ENCODE data around the gene CAPN8.

The CAPN8 gene

GRCh38 chr1:223665592-223666312 lies at the start of gene CAPN8:
Gene CAPN8 (minus strand): TSS chr1:223665701. CDS start chr1:223665646, 55 bp downstream.
- DNase-seq (ENCODE audit: low spot score) = no peak

GRCh38 chr1:223714849-223715603 lies 49.5 kb upstream of the CAPN8 start:
- no peak for DNase-seq (ENCODE audit: low spot score)

DNA sequence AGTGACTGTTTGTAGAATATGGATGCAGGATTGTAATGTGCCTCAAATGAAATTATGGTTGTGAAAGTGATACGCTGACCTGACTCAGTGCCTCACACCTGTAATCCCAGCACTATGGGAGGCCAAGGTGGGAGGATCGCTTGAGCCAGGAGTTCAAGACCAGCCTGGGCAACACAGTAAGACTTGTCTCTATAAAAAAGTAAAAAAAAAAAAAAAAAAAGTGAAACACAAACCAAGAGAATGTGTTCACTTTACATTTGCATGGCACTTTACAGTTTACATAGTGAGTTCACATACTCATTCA lies 48.9 kb upstream of the CAPN8 start:
- DNase-seq (ENCODE audit: low spot score) = no peak

DNA sequence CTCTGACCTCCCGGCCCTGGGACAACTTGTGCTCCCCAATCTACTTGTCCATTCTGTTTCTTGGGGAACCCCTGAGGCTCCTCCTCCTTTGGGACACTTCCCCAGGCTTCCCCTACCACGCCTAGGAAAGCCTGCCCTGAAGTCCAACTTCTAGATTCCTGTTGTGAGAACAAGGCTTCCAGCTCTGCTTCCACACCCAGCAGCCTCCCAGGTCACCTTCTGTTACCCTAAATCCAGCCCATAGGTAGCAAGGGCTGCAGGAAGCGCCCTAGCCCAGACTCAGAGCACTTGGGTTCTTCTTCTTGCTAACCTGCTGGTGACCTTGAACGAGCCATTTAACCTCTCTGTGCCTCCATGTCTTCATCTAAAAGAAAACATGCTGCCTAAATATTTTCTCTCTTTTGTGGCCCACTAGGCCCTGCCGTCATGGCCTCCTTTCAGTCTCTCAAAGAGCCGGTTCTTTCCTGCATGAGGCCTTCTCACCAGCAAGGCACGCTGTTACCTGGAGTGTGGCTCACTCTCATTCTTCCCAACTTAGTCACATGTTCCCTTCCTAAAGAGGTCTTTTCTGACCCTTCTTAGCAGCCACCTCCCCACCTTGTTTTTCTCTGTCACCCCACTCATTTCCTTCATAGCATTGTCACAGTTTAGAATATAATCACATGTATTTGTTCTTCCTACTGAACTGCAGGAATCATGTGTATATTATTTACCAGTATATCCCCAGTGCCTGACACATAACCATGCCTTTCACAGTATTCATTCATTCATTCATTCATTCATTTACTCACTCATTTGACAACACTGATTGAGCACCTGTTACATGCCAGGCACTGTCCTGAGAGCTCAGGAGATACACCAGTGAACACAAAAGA lies 48.3 kb upstream of the CAPN8 start:
- no peak for DNase-seq (ENCODE audit: low spot score)

DNA sequence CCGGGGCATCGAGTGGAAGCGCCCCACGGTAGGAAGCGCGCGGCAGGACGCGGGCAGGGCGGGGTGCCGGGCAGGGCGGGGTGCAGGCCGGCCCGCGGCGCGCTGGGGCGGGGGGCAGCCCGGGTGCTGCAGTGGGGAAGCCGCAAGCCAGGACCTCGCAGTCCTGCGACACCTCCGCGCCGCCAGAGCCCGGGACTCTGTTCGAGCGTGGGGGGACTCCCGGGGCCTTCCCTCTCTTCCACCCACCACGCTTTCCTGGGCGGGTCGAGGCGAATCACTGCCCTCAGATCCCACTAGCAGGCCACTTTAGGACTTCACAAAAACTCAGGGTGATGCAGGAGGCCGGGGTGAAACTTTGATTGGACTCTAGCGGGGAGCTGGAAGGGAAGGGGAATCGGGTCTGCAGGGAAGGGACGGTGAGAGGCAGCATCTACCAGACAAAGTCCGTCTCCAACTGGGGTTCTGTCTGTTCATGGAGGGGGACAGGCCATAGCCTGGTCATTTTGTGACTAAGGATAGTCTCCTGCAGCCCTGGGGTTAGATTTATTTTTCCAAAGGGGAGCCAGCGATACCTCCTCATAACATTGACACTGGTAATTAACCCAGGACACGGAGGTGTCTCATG lies 47.5 kb upstream of the CAPN8 start:
- DNase-seq (ENCODE audit: low spot score) = no peak

DNA sequence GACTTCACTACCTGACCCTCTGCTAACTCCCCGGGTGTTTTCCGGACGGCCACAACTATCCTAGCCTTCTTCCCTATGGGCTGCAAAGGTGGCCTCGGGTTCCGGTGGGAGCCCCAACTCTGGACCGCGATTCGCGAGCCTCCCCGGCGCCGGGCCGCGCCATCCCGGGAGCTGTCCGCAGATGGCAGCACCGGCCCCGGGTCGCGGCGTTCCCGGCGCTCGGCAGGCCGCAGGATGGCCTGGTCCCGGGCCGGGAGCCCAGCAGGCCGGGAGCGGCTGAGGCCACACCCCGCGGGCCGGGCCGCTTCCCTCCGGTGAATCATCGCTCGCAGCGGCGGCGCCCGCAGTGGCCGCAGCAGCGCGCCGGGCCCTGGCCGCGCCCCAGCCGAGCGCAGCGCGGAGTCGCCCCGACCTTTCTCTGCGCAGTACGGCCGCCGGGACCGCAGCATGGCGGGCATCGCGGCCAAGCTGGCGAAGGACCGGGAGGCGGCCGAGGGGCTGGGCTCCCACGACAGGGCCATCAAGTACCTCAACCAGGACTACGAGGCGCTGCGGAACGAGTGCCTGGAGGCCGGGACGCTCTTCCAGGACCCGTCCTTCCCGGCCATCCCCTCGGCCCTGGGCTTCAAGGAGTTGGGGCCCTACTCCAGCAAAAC lies 46.8 kb upstream of the CAPN8 start, which contains the start of gene CAPN2:
TSS of gene CAPN2 (plus strand) at position 346 of the 656 bp plus-strand sequence. CDS start at position 448, 102 bp downstream.
- peak; percentile 85 for DNase-seq (ENCODE audit: low spot score)

DNA sequence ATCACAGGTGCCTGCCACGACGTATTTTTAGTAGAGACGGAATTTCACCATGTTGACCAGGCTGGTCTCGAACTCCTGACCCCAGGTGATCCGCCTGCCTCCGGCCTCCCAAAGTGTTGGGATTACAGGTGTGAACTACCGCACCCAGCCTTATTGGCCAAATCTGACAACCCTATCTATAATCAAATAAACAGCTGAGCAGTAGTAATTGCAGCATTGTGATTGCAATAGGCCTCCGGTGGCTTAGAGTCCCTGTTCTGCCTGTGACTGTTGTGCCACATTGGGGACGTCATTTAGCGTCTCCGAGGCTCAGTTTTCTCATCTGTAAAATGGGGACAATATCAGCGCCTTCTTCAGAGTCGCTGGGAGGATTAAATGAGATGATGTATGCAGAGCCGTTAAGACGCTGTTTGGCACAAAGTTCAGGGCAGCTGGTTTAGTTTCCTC lies 46.3 kb upstream of the CAPN8 start:
- DNase-seq (ENCODE audit: low spot score) = no peak

GRCh38 chr1:223711173-223711572 lies 45.7 kb upstream of the CAPN8 start:
- DNase-seq (ENCODE audit: low spot score) = no peak

DNA sequence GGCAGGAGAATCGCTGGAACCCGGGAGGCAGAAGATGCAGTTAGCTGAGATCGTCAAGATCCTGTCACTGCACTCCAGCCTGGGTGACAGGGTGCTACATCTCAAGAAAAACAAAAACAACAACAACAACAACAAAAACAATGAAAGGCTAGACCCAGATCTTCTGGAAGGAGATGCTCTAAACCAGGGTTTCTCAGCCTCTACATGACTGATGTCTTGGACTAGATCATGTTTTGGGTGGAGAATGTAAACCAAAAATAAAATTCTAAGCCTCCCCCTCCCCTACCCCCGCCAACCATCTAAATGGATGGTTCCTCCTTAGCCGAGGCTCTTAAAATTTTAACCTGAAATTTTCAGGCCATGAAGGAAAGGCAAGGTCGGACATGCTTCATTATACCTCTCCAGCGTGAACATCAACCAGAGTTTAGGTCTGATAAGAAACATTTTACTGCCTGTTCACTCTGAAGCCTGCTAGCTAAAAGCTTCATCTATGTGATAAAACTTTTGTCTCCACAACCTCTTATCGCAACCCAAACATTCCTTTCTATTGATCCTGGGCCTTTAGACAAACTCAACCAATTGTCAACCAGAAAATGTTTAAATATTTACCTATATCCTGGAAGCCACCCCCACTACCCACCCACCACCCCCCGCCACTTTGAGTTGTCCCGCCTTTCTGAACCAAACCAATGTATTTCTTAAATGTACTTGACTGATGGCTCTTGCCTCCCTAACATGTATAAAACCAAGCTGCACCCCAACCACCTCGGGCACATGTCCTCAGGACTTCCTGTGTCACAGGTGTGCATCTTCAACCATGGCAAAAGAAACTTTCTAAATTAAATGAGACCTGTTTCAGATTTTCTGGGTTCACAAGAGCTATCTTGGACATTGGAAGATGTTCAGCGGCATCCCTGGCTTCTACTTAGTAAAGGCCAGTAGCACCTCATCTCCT lies 45.0 kb upstream of the CAPN8 start:
- DNase-seq (ENCODE audit: low spot score) = no peak

- DNase-seq (ENCODE audit: low spot score) = no peak
Observed at GRCh38 chr1:223709598-223709997, 44.1 kb upstream of the CAPN8 start.

DNA sequence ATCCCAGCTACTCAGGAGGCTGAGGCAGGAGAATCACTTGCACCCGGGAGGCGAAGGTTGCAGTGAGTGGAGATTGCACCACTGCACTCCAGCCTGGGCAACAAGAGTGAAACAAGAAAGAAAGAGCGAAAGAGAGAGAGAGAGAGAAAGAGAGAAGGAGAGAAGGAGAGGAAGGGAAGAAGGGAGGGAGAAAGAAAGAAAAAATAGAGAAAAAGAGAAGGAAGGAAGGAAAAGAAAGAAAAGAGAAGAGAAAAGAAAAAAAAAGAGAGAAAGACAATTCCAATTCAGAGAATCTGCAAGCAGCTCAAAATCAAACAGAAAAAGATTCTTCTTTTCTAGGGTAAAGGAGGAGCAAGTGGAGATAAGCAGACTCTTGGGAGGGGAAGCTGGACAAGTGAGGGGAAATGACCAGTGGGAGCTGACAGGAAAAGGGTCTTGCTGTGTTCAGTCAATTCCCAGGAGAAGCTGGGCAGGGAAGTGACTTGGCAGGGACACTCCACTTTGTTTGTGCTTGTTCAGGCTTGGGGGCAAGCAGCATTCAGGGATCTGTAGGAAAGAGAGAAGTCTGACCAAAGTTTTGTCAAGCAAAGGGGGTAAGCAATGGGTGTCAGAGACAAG lies 43.3 kb upstream of the CAPN8 start:
- DNase-seq (ENCODE audit: low spot score) = no peak

DNA sequence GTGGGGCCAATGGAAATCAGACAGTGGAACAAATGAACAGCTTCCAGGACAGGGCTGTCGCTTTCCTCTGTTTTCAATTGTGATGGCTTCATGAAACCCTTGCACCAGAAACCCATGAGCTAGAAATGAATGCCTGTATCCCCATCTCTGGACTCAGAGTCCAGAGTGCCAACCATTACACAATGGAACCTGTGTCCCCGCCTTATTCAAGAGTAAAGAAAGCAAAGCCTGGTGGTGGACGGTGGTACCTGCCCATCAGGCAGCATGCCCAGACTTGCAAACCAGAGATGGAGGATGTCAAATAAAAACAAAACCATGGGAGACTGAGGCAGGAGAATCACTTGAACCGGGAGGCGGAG lies 42.5 kb upstream of the CAPN8 start:
- no peak for DNase-seq (ENCODE audit: low spot score)

- DNase-seq (ENCODE audit: low spot score) = no peak
Observed at GRCh38 chr1:223707256-223708000, 41.9 kb upstream of the CAPN8 start.

DNA sequence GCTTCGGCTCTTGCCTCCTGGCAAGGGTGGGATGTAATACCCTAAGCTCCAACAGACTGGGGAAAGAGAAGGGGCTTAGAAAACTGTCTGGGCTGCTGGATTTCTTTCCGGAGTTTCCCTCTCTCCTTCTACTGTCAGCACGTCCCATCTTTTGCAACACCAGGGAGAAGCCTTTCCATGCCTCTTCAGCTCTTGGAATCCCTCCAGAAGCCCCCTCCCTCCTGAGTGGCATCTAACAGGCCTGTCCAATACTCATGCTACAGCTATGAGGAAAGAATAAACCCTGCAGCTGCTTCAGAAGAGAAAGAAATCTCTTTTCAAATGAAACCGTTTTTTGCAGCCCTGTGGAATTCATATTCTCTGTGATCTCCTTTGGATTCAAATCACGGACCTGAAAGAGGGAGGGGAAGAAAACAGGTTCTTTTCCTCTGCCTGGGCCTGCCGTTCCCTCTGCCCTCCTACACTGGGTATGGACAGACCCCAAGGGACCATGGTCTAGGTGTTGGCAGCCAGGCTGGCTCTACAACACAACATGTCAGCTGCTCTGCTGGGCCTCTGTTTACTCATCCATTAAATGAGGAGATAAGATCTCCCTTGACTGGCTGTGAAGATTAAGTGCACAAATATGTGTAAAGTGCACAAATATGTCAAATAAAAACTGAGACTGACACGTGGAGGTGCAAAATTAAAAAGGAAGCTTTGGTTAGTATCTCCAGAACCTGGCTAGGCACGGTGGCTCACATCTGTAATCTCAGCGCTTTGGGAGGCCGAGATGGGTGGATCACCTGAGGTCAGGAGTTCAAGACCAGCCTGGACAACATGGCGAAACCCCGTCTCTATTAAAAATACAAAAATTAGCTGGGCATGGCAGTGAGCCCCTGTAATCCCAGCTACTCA lies 40.8 kb upstream of the CAPN8 start:
- DNase-seq (ENCODE audit: low spot score) = no peak

DNA sequence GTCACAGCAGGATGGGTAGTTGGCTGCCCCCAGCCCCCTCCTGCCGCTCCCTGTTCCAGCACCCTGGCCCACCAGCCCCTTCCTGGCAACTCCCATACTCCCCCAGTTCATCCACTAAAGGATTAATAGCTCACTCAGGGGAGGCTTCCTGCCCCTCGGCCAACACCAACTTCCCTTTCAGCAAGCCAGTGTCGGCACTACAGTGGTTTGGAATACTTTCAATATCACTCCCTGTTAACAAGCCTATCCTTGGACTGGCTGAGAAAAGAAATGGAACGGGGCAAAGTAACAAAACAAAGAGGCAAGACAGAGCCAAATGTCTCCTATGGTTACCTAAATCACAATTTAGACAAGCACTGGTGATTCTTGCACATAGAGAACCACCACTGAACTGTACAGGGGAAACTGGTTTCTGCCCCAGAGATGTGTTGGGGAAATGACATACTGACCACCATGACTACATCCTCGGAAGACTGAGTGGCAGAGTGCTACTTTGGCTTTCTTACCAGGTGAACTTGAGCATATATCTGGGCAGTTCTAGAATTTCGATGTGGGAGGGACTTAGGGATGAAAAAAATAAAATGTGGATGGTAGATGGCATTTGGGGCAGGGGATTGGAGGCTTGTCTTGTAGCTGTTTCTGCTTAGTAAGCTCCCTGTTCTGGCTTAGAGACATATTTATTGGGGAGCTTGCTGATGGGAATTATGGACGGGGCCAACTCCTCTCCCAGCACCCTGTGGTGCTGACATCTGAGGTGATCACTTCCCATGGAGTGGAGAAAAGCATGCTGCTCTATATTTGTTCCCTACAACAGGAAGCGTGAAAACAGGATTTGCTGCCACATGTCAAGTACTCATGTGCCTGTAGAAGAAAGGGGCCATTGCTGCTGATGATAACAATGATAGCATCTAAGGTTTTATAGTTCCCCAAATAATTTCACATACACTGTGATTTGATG lies 39.7 kb upstream of the CAPN8 start:
- no peak for DNase-seq (ENCODE audit: low spot score)

DNA sequence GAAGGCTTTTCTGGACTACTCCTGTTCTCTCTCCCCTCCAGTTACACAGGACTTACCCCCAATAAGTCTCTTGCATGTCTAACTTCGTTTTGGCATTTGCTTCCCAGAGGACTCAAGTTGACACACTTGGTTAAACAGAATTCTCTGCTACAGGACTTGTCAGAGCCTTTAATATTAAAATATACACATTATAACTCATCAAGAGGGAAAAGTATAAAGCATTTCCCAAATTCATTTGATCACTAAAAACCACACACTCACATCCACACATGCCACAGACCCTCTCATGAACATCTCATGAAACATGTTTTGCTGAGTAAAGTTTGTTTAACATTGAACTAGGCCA lies 38.1 kb upstream of the CAPN8 start:
- no peak for DNase-seq (ENCODE audit: low spot score)
